Endothelial cell of umbilical vein (primary cell): Measurements from ENCODE around the gene SLC38A1. TPM values are rescaled to one million over a fixed set of nuclear protein-coding genes. Genes with fewer than 3 reads are reported as not detected.

Experiments
- BruUV-seq: library from RNA; stranded (reverse); fragments of 400-500 nt; replicated peaks from 2 replicates; lab custom pipeline; 2021; lab: Mats Ljungman, UMichigan
- CTCF ChIA-PET: fragments of 300-600, 350-600 bp; sonication (Branson Sonifier 250); formaldehyde crosslinking; loops from one replicate; lab custom pipeline; 2021; ENCODE audit warnings: antibody characterized with exemption, inconsistent platforms; lab: Charles Lee
- POLR2A ChIA-PET: fragments of 300-600, 350-600 bp; sonication (Branson Sonifier 250); formaldehyde crosslinking; loops from one replicate; lab custom pipeline; 2021; ENCODE audit warnings: antibody characterized with exemption, inconsistent platforms; lab: Charles Lee
- DNase-seq: peaks from one replicate; pipeline ENCODE4 v3.0.0-alpha.2; 2011; ENCODE audit warnings: low read depth, low spot score
- FAIRE-seq: peaks from 2 replicates; lab custom pipeline; 2011; peaks lifted over from hg19 to GRCh38; lab: Jason Lieb, UNC
- H2AFZ ChIP-seq: 2 replicates; pipeline ENCODE4 v1.6.0; 2012; ENCODE audit warnings: low read depth, low read length, control low read depth, inconsistent platforms
- H3K27ac ChIP-seq: 2 replicates; pipeline ENCODE4 v1.5.1; 2011; ENCODE audit warnings: low read depth, mild to moderate bottlenecking, control low read depth, low read length, moderate library complexity; ENCODE audit not compliant: insufficient read depth
- H3K27me3 ChIP-seq, 2 experiments: 2 replicates each; pipeline versions ENCODE4 v1.6.0 to v1.6.1; 2011; ENCODE audit warnings: low read length in 2 of 2, mixed read lengths in 1 of 2; ENCODE audit not compliant: control insufficient read depth in 2 of 2, insufficient read depth in 2 of 2
- H3K36me3 ChIP-seq, 2 experiments: 2 replicates in 1 of 2; 3 replicates in 1 of 2; pipeline ENCODE4 v1.5.1; 2011; ENCODE audit warnings: low read length in 2 of 2, mild to moderate bottlenecking in 1 of 2, moderate library complexity in 1 of 2; ENCODE audit not compliant: control insufficient read depth in 2 of 2, insufficient read depth in 2 of 2; ENCODE audit errors: extremely low read depth in 1 of 2
- H3K4me1 ChIP-seq: 3 replicates; pipeline ENCODE4 v1.5.1; 2011; ENCODE audit warnings: mild to moderate bottlenecking, low read length; ENCODE audit not compliant: control insufficient read depth, insufficient read depth; ENCODE audit errors: extremely low read depth
- H3K4me2 ChIP-seq: 2 replicates; pipeline ENCODE4 v1.6.1; 2011; ENCODE audit warnings: low read length, control low read depth, mixed read lengths; ENCODE audit not compliant: insufficient read depth
- H3K4me3 ChIP-seq, 3 experiments: fragments of 200-600 bp in 1 of 3; sonication (generic), shearing (Covaris generic) in 1 of 3; replicated peaks in 1 of 3; 2 replicates each; pipeline ENCODE4 v1.5.1; 2011 to 2016; ENCODE audit warnings: control low read depth in 3 of 3, low read length in 3 of 3, mild to moderate bottlenecking in 2 of 3, inconsistent platforms in 1 of 3, low read depth in 1 of 3, moderate library complexity in 1 of 3; ENCODE audit not compliant: insufficient read depth in 1 of 3
- H3K79me2 ChIP-seq: 2 replicates; pipeline ENCODE4 v1.6.0; 2012; ENCODE audit warnings: low read length, inconsistent platforms; ENCODE audit not compliant: control insufficient read depth, insufficient read depth
- H3K9ac ChIP-seq: replicated peaks from 2 replicates; pipeline ENCODE3; 2011; ENCODE audit warnings: low read length, control low read depth; ENCODE audit not compliant: insufficient read depth; ENCODE audit errors: extremely low read depth
- H3K9me1 ChIP-seq: replicated peaks from 3 replicates; pipeline ENCODE4 v1.6.0; 2011; ENCODE audit warnings: mild to moderate bottlenecking, low read length; ENCODE audit not compliant: control insufficient read depth, insufficient read depth; ENCODE audit errors: extremely low read depth
- H3K9me3 ChIP-seq: replicated peaks from 2 replicates; pipeline ENCODE4 v1.5.1; 2012; ENCODE audit warnings: low read length, inconsistent platforms; ENCODE audit not compliant: control insufficient read depth, insufficient read depth
- H4K20me1 ChIP-seq: replicated peaks from 2 replicates; pipeline ENCODE3; 2011; ENCODE audit warnings: mild to moderate bottlenecking, low read length; ENCODE audit not compliant: control insufficient read depth, insufficient read depth; ENCODE audit errors: extremely low read depth
- EZH2 ChIP-seq: IDR thresholded peaks from 2 replicates; pipeline ENCODE4 v1.6.1; 2012; ENCODE audit warnings: borderline replicate concordance, low read depth, mild to moderate bottlenecking, moderate library complexity, low read length, inconsistent platforms; ENCODE audit not compliant: severe bottlenecking
- FOS ChIP-seq: IDR thresholded peaks from 2 replicates; pipeline ENCODE4 v1.6.1; 2011; ENCODE audit warnings: mild to moderate bottlenecking, low read length, moderate library complexity, borderline replicate concordance; ENCODE audit not compliant: insufficient read depth
- GATA2 ChIP-seq: IDR thresholded peaks from 2 replicates; pipeline ENCODE4 v1.7.0; 2011; ENCODE audit warnings: low read depth, mild to moderate bottlenecking, moderate library complexity, mixed read lengths, low read length; ENCODE audit not compliant: insufficient read length, insufficient read depth
- JUN ChIP-seq: IDR thresholded peaks from 2 replicates; pipeline ENCODE4 v1.6.1; 2011; ENCODE audit warnings: borderline replicate concordance, low read depth; ENCODE audit not compliant: insufficient read length, insufficient read depth
- MYC ChIP-seq: IDR thresholded peaks from one replicate; pipeline ENCODE4 v1.6.1; 2011; ENCODE audit warnings: mild to moderate bottlenecking, low read depth, low read length
- POLR2A ChIP-seq: IDR thresholded peaks from 2 replicates; pipeline ENCODE4 v1.6.1; 2012; ENCODE audit warnings: low read depth, mild to moderate bottlenecking, control low read depth, low read length
- POLR2AphosphoS5 ChIP-seq: IDR thresholded peaks from 2 replicates; pipeline ENCODE4 v1.6.1; 2012; ENCODE audit warnings: low read depth, mild to moderate bottlenecking, control low read depth, low read length, moderate library complexity; ENCODE audit not compliant: insufficient read depth
- dilution Hi-C: fragments of 300-500 bp; cut with MboI; formaldehyde crosslinking; loops from one replicate; pipeline ENCODE4 v1.15.0; 2019; ENCODE audit warnings: low sequenced_read_pairs; ENCODE audit not compliant: extremely low pct_ligation_motif_present
- intact Hi-C: fragments of 100-400 bp; cut with micrococcal nuclease; formaldehyde crosslinking; loops from one replicate; pipeline ENCODE4 v1.10.0; 2022
- polyA plus RNA-seq, 4 experiments: library from polyadenylated mRNA; depleted of rRNA in 3 of 4; stranded (reverse) in 3 of 4; unstranded in 1 of 4; fragments of >200 nt; gene quantifications; 2 replicates each; pipeline versions ENCODE4 v1.2.1 to v1.2.3, GENCODE V29; 2011 to 2012; ENCODE audit warnings: missing spikeins in 1 of 4
- total RNA-seq: library from RNA; stranded (reverse); gene quantifications from 2 replicates; pipeline ENCODE4 v1.2.3, GENCODE V29; 2021
- TF ChIP-seq, protein P1 (sequence below): IDR thresholded peaks from 2 replicates; pipeline ENCODE4 v1.6.1; 2011; ENCODE audit not compliant: insufficient read depth, insufficient read length
- TF ChIP-seq, protein P2 (sequence below), 2 donors: IDR thresholded peaks; 1 replicate in 1 of 2; 2 replicates in 1 of 2; pipeline ENCODE4 v1.5.1; 2011; ENCODE audit warnings: low read length in 2 of 2, mild to moderate bottlenecking in 2 of 2, moderate library complexity in 2 of 2, control low read depth in 1 of 2, inconsistent platforms in 1 of 2, low read depth in 1 of 2; ENCODE audit not compliant: insufficient read depth in 1 of 2; ENCODE audit errors: extremely low read depth in 1 of 2

SLC38A1 gene
- total and polyA plus RNA-seq, 2 donors (not counting 3 experiments of a cell fraction or from before 2014, with no cell fraction given) = 23.6 to 86.4 TPM

DNA sequence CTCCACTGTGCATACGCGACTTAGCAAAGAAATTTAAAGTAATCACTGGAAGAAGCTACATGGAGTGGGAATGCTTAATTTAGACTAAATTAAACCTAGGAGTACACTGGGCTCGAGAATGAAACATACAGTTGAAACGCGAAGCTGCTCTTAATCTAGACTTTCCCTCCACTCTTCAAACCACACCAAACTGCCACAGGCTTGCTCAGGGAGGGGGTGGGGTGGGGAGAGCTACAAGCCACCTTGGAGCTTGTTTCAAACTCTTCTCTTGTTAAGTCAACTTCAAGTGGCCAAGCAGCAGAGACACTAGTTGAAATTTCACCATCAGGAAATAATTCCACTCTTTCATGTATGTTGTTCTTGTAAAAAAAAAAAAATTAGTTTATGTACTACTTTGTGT is 69.9 kb downstream of the SLC38A1 start:
- DNase-seq = no peak
- H3K36me3 ChIP-seq = peaks cover 18 to 34% of the 10 kb centered on the region in 2 experiments
- CTCF ChIA-PET = interaction anchor here (1.0 to 1.7 kb wide), 2 partner anchors 11 to 44 kb away, joined by 3 to 4 read pairs; no protein-coding TSS in a partner anchor

DNA sequence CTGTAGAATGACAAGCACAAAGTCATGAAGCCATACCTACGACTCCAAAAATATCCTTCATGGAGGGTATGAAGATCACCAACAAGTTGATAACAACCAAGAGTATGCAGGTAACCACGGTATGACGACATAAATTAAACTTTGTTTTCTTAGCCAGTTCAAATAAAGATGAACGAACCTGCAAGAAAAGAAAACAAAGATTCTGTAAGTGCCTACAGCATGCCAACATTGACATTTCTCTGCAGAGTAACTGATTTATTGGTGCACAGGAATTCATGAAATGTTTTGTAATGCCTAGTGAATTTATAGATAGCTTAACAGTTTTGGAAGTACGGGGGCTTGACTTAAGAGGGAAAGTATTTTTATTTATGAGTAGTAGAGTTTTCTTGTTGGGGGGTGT is 71.0 kb downstream of the SLC38A1 start:
- Histone ChIP-seq H3K9ac (no peak overlapping the region), H3K4me3 (no peak overlapping the region), H3K9me3 (no peaks in the 10 kb centered on the region), H3K4me1 (no peaks in the 10 kb centered on the region), H3K27ac (no peak overlapping the region), H3K9me1 (no peaks in the 10 kb centered on the region), H3K36me3 (peaks cover 18 to 28% of the 10 kb centered on the region in 2 experiments), H3K4me2 (no peak overlapping the region), H3K27me3 (no peaks in the 10 kb centered on the region), H2AFZ (no peak overlapping the region), H4K20me1 (no peaks in the 10 kb centered on the region), H3K79me2 (no peaks in the 10 kb centered on the region)
- POLR2A ChIA-PET = no interaction called here
- no peak for TF ChIP-seq JUN
- TF ChIP-seq GATA2 = no peak
- TF ChIP-seq, protein P1, sequence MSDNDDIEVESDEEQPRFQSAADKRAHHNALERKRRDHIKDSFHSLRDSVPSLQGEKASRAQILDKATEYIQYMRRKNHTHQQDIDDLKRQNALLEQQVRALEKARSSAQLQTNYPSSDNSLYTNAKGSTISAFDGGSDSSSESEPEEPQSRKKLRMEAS = no peak
- no peak for TF ChIP-seq POLR2AphosphoS5
- TF ChIP-seq, protein P2, sequence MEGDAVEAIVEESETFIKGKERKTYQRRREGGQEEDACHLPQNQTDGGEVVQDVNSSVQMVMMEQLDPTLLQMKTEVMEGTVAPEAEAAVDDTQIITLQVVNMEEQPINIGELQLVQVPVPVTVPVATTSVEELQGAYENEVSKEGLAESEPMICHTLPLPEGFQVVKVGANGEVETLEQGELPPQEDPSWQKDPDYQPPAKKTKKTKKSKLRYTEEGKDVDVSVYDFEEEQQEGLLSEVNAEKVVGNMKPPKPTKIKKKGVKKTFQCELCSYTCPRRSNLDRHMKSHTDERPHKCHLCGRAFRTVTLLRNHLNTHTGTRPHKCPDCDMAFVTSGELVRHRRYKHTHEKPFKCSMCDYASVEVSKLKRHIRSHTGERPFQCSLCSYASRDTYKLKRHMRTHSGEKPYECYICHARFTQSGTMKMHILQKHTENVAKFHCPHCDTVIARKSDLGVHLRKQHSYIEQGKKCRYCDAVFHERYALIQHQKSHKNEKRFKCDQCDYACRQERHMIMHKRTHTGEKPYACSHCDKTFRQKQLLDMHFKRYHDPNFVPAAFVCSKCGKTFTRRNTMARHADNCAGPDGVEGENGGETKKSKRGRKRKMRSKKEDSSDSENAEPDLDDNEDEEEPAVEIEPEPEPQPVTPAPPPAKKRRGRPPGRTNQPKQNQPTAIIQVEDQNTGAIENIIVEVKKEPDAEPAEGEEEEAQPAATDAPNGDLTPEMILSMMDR (IDR thresholded peaks at IDR 0.05; ENCODE audit: extremely low read depth in 1 of 2, insufficient read depth in 1 of 2, low read depth in 1 of 2, low read length in 2 of 2) = no peak
- TF ChIP-seq FOS = no peak
- no peak for TF ChIP-seq POLR2A
- no peak for TF ChIP-seq MYC
- TF ChIP-seq EZH2 = no peak
- DNase-seq (no peak), FAIRE-seq (no peak)
- CTCF ChIA-PET = interaction anchor here (1.3 kb wide), 1 partner anchor 11 kb away, joined by 3 read pairs; no protein-coding TSS in a partner anchor
- intact Hi-C loops (no loop called here), dilution Hi-C loops (no loop called here)
- no TSS peak for BruUV-seq

More for the DNA sequence above, 69.9 kb downstream of the SLC38A1 start:
- no peaks in the 10 kb centered on the region for H3K79me2 ChIP-seq
- no peak for TF ChIP-seq FOS
- TF ChIP-seq MYC = no peak
- no peak for TF ChIP-seq POLR2A
- TF ChIP-seq EZH2 = no peak
- TF ChIP-seq JUN = no peak
- TF ChIP-seq POLR2AphosphoS5 = no peak
- H3K27ac ChIP-seq = no peak overlapping the region
- H3K9me3 ChIP-seq = no peaks in the 10 kb centered on the region
- POLR2A ChIA-PET = no interaction called here
- dilution Hi-C loops (no loop called here), intact Hi-C loops (no loop called here)
- no peaks in the 10 kb centered on the region for H3K9me1 ChIP-seq
- H3K27me3 ChIP-seq = no peaks in the 10 kb centered on the region
- FAIRE-seq = no peak
- no peak overlapping the region for H2AFZ ChIP-seq
- H3K4me1 ChIP-seq = no peaks in the 10 kb centered on the region
- no peaks in the 10 kb centered on the region for H4K20me1 ChIP-seq
- H3K9ac ChIP-seq = no peak overlapping the region
- no peak overlapping the region for H3K4me2 ChIP-seq
- BruUV-seq = no TSS peak
- H3K4me3 ChIP-seq = no peak overlapping the region
